GM19023 (cell line): ENCODE results near the gene LRRC7.

Source experiments
- ATAC-seq: cut with Tn5 transposase; IDR thresholded peaks from one replicate; pipeline ENCODE4 v1.9.1; 2021; ENCODE audit warnings: mild to moderate bottlenecking, moderate library complexity; ENCODE audit not compliant: unreplicated experiment

LRRC7 gene

DNA sequence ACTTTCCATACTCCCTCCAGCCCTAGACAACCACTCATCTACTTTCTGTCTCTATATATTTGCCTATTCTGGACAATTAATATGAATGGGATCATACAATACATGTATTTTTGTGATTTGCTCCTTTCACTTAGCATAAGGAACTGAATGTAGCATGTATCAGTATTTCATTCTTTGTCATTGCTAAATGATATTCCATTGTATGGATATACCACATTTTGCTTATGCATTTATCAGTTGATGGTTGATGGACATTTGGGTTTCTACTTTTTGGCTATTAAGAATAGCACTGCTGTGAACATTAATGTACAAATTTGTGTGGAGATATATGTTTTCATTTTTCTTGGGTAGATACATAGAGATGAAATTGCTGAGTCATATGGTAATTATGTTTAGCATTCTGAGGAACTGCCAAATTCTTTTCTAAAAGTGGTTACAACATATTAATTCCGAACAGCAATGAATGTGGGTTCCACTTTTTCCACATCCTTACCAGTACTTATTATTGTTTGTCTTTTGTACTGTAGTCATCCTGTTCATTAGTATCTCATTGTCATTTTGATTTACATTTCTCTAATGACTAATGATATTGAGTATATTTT, 516.7 kb downstream of the LRRC7 start:
- ATAC-seq, result no peak

DNA sequence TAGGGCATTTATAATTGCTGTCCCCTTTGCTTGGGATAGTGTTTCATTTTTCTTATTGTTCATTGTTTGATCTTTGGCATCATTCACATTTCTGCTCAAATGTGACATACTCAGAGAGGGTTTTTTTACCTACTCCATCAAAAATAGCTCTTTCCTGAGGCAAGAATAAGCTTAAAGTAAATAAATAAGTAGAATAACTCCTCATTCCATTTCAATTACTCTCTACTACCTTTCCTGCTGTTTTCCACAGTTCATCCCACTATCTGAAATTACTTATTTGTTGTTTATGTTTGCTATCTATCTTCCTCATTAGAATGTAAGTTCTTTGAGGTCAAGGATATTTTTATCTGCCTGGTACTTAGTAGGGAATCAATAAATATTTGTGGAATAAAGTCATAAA, 517.8 kb downstream of the LRRC7 start:
- ATAC-seq, result no peak

DNA sequence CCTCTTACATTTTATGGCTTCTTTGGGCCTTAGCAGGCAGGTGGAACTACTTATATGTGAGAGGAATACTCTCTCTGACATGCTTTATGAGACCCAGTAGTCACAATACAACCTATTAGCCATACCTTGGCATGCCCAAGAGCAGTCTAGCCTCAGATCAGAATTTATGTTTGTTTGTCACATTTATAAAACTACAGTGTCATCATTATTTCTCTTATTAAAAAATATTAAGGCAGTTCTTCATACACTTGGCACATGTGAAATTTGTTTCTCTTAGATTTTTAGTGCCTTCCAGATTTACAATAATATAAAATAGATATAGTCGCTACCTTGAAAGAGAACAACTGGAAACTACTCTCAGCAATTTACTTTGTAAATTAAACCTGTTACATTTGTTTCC, 519.2 kb downstream of the LRRC7 start:
- no peak for ATAC-seq

DNA sequence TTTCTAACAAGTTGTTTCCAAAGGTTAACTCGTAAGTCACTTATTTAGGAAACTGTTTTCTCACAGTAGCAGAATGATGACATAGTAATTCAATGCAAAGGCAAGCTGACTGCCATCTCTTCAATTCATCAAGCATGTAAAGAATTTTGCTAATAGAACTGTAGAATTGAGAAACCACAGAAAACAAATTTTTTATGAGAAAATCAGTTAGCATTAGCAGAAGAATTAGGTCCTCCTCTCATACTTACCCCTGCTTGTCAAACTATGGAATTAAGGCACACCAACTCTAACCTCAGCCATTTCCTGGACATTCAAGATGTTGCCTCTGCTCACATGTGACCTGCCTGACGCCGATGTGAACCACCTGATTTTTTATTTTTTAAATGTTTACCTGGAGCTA, 522.4 kb downstream of the LRRC7 start:
- ATAC-seq, result no peak

DNA sequence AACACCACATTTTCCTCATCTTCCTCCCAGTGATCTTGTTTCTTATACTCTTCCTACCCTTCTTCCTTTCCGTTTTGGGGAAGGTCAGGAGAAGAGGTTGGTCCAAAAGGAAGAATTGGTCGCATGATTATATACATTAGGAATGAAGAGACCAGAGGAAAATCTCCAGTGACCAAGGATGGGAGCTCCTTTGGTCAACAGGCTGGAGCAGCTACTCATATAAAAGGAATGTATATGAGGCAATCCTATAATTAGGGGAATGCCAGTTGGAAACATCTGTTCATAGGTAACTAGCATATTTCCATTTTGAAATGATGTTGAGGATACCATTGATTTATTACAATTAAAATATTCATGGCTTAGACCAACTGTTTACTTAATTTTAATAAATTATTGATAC, 523.2 kb downstream of the LRRC7 start:
- ATAC-seq, result no peak

DNA sequence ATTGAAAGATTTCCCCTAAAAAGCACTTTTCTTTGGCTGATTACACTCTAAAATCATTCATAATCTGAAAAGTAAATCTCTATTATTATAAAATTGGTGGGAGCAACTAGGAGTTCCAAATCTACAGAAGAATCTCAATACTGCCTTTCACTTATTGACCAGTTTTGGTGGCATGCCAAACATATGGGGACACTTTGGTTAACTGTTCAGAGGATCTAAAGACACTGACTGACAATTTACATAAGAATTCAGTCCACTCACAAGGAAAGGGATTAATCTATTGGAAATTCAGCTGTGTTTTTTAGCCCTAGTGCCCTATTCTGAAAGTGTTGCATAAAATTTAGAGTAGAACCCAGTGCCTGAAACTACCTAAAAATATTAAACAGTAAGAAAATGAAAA, 524.1 kb downstream of the LRRC7 start:
- no peak for ATAC-seq

DNA sequence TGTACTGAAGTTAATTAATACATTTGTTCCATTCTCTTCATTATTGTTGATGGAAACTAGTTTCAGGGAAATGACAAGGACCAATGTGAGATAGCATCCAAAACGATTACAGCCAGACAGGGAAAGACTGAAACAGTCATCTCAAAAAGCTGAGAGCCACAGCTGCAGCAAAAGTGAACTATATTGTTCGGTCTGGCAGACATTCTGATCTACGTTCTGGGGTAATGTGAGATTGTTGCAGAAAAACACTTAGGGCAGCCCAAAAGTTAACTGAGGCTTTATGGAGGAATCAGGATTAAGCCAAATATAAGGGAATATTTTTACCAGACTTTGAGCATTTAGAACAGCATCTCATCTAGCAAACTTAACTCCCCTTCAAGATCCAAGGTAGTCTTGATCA, 524.8 kb downstream of the LRRC7 start:
- ATAC-seq, result no peak

DNA sequence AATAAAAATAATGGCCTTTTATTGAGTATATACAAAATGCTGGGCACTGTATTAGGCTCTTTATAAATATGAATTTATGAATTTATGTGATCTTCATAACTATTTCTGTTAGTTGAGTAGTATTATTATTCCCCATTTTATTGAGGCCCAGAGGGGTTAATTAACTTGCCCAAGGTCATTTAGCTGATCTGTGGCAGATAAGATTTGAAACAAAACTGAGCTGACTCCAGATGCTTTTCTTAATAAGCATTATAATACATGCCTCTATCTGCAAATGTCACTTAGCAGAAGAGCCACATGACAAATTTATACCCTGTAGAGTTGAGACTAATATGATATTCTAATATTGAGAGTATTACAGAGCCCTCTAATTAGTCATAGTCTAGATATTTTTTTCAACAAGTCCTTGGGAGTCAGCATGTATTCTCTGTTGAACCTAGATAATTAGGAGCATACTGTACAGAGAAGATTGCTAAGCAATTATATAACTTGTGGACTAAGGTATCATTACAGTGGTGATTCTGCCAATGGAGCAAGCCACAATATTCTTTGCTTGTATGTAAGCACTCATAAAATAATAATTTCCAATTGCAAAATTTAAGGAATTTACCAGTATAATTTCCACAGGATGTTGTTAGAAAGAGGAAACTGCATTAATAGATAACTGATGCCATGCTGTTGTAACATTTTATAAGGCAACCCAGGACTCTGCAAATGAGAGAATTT, 525.7 kb downstream of the LRRC7 start:
- ATAC-seq, result no peak

DNA sequence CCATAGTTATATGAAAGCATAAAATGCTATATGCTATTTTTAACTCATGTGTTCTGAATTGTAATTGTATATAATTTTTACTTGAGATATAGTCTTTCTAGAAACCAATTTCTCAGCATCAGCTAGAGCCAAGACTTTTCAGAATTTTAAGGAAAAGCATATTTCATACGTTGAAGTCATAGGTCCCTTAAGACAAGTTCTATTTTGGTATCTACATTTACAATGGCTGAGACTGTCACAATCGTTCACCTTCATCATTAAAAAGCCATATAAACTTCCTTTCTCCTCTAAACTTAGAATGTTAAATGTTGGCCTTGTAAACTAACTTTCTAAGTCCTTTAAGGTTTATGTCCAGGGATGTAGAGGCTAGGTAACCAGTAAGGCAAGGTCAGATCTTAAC, 533.5 kb downstream of the LRRC7 start:
- ATAC-seq, result no peak

DNA sequence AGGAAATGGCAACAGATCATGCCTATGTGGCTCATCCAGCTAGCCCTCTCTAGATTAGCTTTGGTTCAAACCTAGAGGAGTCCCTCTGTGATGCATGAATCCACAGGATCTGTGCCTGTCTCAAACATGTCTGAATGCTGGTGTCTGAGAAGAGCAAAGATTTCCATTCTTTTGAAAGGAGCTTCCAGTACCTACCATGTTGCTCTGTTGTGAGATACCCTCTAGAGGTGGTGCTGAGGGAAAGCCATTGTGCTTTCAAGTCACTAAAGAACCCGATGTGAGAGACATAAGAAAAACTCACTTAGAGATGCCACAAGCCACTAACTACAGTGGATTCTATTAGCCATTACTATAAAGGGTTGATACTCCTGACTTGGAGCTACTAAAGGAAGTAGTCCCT, 534.1 kb downstream of the LRRC7 start:
- no peak for ATAC-seq

DNA sequence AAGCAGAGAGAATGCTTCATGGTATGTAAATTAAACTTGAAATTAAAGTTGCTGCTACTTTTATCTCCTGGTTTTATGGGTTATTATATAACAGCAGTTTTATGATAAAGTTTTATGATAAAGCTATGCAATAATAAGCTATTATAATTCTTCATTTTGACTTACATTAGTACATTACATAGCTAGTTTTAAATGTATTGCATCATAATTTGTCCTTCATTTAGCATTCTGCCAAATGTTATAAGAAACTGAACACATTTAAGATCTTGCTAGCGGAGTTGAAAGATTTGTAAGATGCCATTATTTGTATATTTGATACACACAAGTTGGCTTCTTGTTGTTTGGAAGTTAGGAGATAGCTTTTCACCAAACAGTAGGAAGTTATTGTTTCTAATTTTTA, 536.0 kb downstream of the LRRC7 start:
- no peak for ATAC-seq

DNA sequence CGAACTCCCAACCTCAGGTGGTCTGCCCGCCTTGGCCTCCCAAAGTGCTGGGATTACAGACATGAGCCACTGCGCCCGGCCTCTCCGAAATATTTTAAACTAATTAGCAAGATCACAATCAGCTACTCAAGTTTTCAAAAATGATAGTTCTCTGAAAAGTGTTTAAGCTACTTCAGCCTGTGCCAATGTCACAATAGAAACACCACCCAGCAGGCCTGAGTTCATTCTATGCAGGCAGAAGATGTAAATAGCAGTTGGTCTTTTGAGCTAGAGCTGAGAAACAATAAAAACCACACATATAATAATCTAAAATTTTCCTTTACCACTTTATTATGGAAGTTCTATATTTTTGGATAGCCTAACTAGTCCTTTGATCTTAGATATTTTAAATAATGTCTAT, 541.5 kb downstream of the LRRC7 start:
- no peak for ATAC-seq

DNA sequence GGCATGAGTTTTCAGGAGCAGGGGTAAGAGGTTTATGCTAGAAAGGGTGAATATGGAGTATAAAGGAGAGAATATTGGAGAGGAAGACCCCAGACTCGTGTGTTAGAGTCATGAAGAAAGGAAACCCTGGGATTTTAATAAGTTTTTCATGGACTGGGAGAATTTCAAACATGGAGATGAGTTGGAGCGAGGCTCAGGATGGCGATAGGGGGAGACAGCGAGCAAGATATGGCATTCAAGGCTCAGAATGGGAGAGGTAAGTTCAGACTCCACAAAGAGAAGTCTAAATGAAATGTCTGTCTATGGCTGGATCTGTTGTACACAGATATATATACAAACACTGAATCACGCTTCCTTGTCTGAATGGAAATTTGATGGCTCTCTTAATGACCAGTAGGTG, 545.1 kb downstream of the LRRC7 start:
- no peak for ATAC-seq

DNA sequence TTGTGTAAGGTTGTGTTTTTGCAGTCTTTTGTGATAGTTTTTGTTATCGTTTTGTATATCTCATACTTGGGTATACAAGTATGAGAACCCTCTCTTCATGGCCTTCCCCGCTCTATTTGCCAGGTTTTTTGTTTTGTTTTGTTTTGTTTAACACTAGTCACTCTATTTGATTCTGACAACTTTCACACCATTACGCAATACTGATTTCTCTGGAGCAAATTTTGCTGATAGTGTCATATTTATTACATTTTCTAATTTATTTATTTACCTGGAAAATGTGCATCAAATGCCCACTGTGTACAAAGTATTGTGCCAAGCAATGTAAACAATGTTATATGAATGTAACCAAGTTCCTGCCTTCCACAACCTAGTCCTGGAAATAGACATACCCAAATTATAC, 547.6 kb downstream of the LRRC7 start:
- ATAC-seq, result no peak

DNA sequence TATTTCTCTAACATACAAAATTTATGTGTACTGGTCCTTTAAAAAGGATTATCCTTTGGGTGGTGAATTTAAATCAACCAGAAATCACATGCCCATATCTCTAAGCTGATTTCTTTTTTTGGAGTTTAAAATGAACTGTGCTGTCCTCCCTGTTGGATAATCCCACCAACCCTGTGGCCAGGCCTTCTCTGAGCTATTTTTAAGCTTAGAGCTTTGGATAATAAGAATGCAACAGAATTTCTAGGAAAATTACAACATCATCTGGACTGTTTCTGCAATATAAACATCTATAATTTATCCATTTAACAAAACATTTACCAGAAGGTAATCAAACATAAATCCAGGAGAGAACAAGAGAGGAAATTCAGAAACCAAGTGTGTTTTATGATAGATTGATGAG, 549.3 kb downstream of the LRRC7 start:
- ATAC-seq, result no peak

DNA sequence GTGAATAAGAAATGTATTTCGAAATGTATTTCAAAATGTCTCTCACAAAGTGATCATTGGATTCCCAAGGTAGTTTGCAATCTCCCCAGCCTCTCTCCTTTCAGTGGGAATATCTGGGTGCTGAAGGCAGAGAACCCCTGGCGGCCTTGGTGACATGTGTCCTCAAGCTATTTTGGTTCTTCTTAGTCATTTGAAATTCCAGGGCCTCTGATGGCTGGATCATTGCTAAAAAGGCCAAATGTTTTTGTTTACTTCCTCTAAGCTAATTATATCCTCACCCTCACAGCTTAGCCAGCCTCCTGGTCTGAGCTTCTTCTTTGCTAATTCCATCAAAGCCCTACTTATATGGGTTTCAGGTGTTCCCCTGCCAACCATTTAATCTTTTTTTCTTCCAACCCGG, 566.4 kb downstream of the LRRC7 start:
- ATAC-seq, result no peak

DNA sequence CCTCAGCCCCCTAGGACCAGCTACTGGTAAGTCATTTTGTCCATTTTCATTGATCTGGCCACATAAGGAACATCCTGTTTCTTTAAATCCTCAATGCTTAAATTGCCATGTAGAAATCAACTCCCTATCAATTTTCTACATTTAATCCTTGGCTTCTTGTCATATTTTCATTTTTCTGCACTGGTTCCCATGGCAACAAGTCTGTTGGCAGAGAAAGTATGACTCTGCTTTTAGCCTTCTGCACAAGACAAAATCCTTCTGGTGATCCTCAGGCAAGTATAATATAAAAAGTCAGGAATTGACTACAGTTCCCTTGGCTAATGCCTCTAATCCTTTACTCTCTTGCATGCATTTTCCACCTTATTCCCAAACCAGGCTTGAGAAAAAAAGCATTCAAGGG, 572.6 kb downstream of the LRRC7 start:
- ATAC-seq, result no peak

DNA sequence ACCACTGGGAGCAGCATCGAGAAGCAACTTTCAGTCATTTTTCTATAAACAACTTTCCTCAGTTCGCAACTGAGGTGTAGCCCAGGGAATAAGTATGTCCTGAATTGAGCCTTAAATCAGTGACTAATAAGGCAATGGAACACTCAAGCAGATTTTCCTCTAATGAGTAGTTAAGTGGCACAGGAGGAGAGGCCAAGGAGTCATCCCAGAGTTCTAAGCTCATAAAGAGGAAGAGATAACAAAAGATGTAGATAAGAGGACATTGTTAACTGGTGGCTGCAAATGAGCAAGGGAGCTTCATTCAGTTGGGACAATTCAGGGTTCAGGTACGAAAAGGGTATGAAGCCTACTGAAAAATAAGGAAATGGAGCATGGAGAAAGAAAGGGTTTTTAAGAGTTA, 573.2 kb downstream of the LRRC7 start:
- ATAC-seq, result no peak

DNA sequence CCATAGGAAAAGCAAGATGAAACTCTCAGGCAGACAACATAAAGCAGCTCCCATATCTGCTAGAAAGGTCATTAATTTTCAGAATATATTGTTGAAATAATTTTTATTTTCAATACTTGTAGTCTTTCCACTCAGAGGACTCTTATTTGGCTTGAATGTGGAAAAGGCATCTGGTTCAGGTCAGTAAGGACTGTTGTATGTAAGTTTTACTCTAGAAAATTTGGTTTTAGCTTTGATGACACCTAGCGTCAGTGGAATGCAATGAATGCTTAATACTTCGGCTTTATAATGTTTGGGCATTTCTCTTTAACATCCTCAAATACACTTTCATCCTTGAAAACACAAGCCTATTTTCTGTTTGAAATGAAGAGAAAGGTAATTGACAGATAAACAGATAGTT, 574.4 kb downstream of the LRRC7 start:
- ATAC-seq, result no peak

DNA sequence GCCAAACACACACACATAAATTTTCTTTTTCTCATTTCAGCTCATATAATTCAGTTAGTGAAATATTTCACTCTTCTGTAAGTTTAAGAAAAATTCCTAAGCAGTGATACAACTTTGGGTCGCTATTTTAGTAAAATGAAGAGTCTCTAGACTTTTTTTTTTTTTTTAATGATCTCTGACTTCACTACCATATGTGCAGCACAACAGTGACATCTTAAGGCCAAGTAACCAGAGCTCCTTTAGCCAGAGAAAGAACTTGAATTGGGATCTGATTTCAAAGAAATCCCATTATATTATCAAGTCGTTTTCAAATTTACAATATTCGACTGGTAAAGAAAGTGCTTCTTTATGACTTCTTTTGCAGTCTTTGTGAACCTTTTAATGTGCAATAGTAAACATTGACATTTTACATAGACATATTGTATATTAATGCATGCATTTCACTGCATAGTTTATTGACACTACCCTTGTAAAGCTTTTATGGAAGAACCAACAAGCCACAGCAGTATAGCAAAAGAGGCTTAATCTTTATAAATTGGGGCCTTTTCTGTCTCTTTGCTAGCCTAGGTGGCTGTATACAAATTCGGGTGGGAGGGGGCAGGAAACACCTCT, 575.4 kb downstream of the LRRC7 start:
- ATAC-seq, result no peak

DNA sequence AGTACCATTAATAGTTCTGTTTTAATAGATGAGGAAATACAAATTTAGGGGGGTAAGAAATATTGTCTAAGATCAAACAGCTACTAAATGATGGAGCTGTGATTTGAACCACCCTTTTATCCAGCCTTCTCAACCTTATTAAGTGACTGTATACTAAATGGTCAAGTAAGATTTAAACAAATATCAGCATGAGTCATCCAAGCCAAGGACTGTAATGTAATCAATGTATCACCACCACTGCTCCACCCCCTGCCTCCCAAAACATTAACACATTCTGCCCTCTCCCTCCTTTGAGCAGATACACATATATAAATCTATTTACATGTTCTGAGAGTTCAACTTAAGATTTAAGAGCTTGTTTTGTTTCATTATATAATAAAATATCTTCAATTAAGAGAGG, 578.8 kb downstream of the LRRC7 start:
- ATAC-seq, result no peak

DNA sequence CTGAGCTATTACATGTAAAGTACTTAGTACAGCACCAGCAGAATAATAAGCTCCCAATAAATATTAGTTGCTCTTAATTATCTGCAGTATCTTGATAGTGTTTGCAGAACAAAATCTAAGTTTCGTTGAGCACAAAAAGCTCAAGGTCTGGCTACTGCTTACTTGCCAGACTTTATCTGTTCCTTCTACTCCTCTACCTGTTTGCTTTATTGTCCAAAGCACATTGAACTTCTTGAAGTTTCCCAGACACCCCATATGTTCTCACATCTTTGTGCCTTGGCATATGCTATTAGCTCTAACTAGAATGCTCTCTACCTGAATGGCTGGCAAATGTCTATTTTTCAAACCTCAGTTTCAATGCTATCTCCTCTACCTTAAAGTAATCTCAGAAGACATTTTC, 582.7 kb downstream of the LRRC7 start:
- ATAC-seq, result no peak

DNA sequence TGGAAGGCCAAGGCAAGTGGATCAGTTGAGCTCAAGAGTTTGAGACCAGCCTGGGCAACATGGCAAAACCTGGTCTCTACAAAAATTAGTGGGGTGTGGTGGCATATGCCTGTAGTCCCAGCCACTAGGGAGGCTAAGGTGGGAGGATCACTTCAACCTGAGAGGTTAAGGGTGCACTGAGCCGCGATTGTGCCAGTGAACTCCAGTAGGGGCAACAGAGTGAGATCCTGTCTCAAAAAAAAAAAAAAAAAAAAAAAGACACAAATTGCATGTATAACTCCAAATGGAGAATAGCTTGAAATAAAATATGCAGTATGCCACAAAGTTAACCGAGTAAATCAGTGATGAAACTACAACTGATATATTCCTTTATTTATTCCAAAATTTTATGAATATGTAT, 586.0 kb downstream of the LRRC7 start:
- no peak for ATAC-seq
